Activated CD8-positive, alpha-beta memory T cell treated with anti-CD3 and anti-CD28 coated beads for 48 hours (primary cell): ENCODE results near the gene ARL9.
A peak's percentile ranks its signal among the peaks of the same experiment; 100 is the strongest.

Experiments
- DNase-seq, 3 experiments: peaks; one replicate each; pipeline ENCODE4 v3.0.0-alpha.2; 2020; ENCODE audit warnings: low read depth in 2 of 3, low spot score in 2 of 3

Gene ARL9

DNA sequence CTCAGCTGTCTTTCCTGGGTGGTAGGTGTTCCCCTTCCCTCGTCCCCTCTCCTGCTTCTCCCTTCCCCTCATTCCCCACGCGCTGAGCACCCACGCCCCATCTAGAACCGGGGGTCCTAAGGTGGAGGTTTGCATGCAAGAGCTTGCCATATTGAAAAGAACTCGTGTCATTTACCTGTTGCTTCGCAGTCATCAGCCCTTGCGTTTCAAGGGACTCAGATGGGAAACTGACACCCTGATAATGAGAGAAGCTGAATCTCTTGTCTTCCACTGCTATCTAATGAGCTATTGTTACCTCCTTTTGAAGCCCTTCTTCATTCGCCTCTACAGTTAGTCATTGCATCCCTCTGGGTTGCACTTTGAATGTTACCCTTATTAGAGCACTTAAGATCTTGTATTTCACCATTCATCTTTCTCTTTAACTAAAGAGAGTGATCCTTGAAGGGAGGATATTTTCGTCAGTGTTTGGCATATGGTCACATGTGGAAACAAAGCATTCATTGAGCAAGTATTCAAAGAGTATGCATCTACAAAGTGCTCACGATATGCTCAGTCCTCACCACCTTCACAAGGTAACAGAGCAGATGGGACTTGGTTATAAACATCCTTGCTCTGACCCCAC lies 25.7 kb downstream of the ARL9 start:
- no peak for DNase-seq

DNA sequence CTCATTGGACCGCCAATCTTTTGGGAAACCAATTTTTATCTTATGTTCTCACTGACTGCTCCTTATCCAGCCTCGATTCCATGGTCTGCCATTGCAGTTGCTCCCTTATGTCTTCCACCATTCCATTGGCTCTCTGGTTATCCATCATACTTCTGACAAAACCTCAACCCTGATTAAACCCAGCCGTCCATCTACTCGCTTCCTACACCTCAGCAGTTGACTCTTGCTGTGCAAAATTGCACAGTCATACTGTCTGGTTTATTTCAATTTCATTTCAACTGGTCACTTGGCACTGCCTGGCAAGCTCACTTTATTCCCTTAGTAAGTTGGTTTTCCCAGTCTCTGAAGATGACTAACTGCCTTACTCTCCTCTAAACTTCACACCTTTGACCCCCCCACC lies 26.2 kb downstream of the ARL9 start:
- DNase-seq, result no peak

DNA sequence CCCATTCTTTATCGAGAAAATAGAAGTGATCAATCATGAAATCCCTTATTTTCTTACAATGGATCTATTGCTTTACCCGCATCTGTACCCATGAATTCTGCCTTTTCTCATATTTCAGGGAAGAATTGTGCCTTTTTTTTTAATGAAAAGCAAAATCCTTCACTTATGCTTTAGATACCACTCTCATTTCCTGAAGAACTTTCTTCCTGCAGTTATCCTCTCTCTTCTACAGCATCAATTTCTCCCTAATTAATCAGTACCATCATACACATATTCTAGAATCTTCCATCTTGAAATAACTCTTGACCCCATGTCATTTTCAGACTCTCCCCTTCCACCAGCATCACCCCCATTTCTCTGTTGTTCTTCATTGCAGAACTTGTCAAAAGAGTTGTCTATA lies 26.6 kb downstream of the ARL9 start:
- DNase-seq, result no peak

DNA sequence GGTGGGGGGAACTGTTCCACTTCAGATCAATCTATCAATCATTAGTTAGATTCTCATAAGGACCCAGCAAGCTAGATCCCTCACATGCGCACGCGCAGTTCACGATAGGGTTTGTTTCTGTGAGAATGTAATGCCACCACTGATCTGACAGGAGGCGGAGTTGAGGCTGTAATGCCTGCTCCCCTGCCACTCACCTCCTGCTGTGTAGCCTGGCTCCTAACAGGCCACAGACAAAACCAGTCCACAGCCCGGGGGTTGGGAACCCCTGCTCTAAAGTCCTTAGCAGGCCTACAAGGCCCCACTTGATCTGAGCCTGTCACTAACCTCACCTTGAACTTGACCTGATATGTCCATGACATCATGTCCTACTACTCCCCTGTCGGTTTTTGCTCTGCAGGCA lies 30.3 kb downstream of the ARL9 start:
- no peak for DNase-seq

DNA sequence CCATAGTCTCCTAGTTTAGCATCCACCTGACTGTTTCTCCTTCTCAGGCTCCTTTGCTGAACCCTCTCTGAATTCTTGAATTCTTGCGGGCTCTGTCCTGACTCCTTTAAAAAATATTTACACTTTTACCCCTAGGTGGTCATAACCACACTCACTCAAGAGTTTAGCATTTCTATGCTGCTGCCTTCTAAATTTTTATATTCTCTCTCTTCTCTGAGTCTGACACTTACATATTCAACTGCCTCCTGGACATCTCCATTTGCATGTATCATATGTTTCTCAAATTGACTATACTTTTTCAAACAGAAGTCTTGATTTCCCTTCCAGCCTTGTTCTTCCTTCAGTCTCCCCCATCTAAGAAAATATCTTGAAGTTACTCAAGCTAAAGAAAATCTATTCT lies 31.6 kb downstream of the ARL9 start:
- no peak for DNase-seq

DNA sequence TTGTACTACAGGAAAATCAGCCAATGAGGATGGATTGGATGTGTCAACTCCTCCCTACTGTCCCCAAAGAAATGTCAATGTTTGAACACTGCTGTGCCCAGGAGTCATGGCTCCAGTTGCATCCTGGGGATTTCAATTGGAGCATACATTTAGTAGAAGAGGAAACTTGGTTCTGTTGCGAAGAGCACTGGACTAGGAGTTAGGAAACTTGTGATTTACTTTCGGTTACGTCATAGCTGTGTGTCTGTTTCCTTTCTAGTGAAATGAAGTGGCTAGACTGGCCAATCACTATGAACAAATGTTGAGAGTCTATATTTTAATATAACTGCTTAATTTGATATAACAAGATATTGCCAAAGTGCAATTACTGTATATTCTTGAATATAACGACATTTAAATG lies 35.2 kb downstream of the ARL9 start:
- DNase-seq, result no peak

DNA sequence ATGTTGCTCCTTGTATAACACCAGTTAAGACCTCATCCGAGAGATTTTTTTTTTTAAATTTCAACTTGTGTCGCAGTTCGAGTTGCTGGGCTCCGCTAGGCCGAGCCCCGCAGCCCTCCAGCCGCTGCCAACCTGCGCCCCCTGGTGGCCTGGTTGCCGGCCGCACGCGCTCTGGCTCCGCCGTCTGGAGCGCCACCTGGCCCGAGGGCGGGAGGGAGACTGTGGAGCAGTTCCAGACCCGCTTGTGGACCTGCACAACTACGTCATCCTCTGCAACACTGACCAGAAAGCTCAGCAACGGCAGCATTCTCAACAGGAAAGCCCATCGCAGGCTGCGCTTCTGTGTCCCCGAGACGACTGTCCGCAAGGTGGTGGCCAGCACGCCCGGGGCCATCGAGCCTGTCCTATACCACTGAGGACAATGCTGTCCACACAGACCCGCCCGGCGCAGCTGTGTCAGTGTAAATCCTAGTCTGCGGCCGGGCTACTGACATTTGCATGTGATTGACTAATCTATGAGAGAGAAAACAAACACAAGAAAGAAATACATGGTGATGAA lies 39.1 kb downstream of the ARL9 start:
- DNase-seq, result peak; percentile 73 to 90 (median 85)

DNA sequence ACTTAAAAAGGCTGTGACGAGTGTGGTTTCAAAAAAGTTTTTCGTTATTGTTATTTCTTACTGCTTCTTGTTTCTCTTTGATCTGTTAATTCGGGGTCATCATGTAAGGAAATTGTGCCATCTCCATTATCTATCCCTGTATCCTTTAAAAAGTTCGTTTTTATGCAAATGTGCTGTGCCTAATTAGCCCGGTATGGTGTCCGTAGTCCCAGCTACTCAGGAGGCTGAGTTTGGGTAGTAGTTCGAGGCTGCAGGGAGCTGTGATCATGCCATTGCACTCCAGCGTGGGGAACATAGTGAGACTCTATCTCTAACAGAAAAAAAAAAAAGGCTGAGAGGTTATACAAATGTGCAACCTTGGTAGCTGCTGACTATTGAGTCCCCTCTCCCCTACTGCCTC lies 45.1 kb downstream of the ARL9 start:
- no peak for DNase-seq

DNA sequence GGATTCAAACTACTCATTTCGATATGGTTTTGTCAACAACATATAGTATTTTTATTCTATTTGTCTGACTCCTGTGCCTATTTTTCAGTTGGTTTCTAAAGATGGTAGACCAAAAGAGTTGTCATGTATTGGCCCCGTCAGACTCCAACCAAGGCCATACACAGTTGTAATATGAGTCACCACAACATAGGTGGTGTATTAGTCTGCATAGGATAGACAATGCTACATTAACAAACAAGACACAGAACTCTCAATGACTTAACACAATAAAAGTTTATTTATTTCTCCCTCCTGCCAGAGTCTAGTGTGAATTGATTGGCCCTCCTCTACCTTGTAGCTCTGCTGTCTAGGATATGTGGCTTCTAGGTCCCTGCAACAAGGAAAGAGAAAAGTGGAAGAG lies 45.9 kb downstream of the ARL9 start:
- no peak for DNase-seq

DNA sequence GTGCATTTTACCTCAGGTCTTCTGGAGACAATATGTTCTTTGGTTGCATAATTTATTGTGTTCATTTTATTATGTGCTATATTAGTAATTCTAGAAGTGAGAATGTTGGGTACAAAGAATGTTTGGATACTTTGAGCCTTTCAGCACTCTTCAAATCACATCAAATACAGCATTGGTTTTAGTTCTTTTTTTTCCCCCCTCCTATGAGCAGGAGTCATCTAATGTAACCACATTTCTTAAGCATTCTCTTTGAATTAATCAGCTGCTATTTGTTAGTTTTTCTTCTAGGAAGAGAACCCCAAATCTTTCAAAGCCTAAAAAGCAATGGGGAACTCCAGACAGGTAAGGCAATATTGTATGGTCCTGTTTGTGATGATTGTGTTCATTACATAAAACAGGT lies 46.7 kb downstream of the ARL9 start:
- DNase-seq, result no peak

DNA sequence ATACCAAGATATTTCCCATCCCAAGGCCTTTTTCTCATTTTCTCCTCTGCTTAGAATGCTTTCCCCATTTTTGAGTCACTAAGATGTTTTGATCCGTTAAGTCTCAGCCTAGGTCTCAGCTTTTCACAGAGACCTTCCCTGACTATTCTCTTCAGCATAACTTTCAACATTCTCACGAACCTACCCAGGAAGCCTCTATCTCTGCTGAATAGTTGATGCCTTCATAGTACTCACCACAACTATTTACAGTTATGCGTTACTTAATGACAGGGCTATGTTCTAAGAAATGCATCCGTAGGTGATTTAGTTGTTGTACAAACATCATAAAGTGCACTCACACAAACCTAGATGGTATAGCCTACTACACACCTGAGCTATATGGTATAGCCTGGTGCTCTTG lies 64.5 kb downstream of the ARL9 start:
- no peak for DNase-seq
